ENCODE results near the gene SIPA1L2.

DNA sequence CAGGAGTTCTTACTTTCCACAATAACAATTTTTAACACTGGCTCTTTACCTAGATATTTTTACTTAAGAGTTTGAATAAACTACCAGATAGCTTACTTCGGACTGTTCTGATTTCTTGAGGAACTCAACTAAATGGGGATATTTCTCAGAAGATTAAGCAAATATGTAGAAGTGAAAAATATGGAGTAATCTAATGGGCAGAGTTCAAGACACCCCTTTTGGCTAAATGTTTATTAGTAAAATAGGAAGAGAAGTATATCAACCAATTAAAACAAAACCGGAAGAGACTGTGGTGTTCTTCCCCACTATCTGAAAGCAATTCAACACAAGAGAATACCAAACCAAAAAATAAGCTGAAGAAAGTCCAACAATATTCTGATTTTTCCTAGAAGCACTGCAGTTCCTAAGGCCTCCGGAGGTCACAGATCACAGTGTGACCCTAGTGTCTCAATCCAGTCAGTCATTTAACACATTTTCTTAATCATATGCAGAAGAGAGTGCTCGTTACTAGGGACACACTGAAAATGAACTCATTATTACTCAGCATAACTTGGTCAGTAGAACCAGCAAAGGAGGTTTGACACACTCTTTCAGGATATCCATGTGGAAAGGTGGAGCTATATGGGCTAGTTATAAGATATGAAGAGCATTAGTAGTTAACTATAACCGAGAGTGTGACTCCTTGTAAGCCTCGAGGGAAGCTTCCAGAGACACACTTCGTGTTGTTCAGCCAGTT is 5.2 kb downstream of the SIPA1L2 start:
- TF ChIP-seq, protein P1, sequence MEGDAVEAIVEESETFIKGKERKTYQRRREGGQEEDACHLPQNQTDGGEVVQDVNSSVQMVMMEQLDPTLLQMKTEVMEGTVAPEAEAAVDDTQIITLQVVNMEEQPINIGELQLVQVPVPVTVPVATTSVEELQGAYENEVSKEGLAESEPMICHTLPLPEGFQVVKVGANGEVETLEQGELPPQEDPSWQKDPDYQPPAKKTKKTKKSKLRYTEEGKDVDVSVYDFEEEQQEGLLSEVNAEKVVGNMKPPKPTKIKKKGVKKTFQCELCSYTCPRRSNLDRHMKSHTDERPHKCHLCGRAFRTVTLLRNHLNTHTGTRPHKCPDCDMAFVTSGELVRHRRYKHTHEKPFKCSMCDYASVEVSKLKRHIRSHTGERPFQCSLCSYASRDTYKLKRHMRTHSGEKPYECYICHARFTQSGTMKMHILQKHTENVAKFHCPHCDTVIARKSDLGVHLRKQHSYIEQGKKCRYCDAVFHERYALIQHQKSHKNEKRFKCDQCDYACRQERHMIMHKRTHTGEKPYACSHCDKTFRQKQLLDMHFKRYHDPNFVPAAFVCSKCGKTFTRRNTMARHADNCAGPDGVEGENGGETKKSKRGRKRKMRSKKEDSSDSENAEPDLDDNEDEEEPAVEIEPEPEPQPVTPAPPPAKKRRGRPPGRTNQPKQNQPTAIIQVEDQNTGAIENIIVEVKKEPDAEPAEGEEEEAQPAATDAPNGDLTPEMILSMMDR (IDR thresholded peaks at IDR 0.05; ENCODE audit: low read length), result no peak
- no peak for TF ChIP-seq EZH2 (IDR thresholded peaks at IDR 0.05; ENCODE audit: borderline replicate concordance, low read length)

Measured in OCI-LY1 (cell line).